Activated gamma-delta T cell treated with Interleukin-2 at 50 U/mL for 16 hours (primary cell): ENCODE measurements around the gene TNP1.

ENCODE experiments used
- DNase-seq: peaks from one replicate; pipeline ENCODE4 v3.0.0-alpha.2; 2020

TNP1 gene

GRCh38 chr2:216872624-216873023 is 12.8 kb upstream of the TNP1 start:
- DNase-seq, result no peak

GRCh38 chr2:216872040-216872439 is 12.2 kb upstream of the TNP1 start:
- no peak for DNase-seq

- no peak for DNase-seq
These were observed 11.6 kb upstream of the TNP1 start for GRCh38 chr2:216871333-216871934.

GRCh38 chr2:216870508-216871332 is 10.9 kb upstream of the TNP1 start:
- no peak for DNase-seq

GRCh38 chr2:216866515-216867095 is 6.7 kb upstream of the TNP1 start:
- no peak for DNase-seq

GRCh38 chr2:216865658-216866057 is 5.8 kb upstream of the TNP1 start:
- DNase-seq, result no peak

GRCh38 chr2:216863946-216864345 is 4.1 kb upstream of the TNP1 start:
- no peak for DNase-seq

GRCh38 chr2:216862628-216863398 is 2.9 kb upstream of the TNP1 start:
- no peak for DNase-seq

- no peak for DNase-seq
These were observed 718 bp upstream of the TNP1 start for GRCh38 chr2:216860426-216861137.

- DNase-seq, result no peak
These were observed 1.6 kb downstream of the TNP1 start for GRCh38 chr2:216858312-216858711.

GRCh38 chr2:216857131-216857550 is 2.7 kb downstream of the TNP1 start:
- DNase-seq, result no peak

- DNase-seq, result no peak
These were observed 3.3 kb downstream of the TNP1 start for GRCh38 chr2:216856406-216857065.

- DNase-seq, result no peak
These were observed 4.3 kb downstream of the TNP1 start for GRCh38 chr2:216855605-216856004.

- no peak for DNase-seq
These were observed 4.8 kb downstream of the TNP1 start for GRCh38 chr2:216855079-216855478.

GRCh38 chr2:216851486-216852090 is 8.3 kb downstream of the TNP1 start:
- no peak for DNase-seq

- DNase-seq, result no peak
These were observed 9.1 kb downstream of the TNP1 start for GRCh38 chr2:216850665-216851322.

- DNase-seq, result no peak
These were observed 9.9 kb downstream of the TNP1 start for GRCh38 chr2:216849987-216850386.

- no peak for DNase-seq
These were observed 14.4 kb downstream of the TNP1 start for GRCh38 chr2:216845426-216845825.

- DNase-seq, result no peak
These were observed 17.2 kb downstream of the TNP1 start for GRCh38 chr2:216842636-216843035.

GRCh38 chr2:216839688-216840087 is 20.2 kb downstream of the TNP1 start:
- no peak for DNase-seq

- no peak for DNase-seq
These were observed 21.7 kb downstream of the TNP1 start for GRCh38 chr2:216838151-216838550.
